Astrocyte (in vitro differentiated cells and primary cell): ENCODE data around the gene SYTL3.

Experiments
- EZH2 ChIP-seq: IDR thresholded peaks from 2 replicates; pipeline ENCODE4 v1.6.1; 2012; ENCODE audit warnings: mild to moderate bottlenecking, low read length, inconsistent platforms; ENCODE audit not compliant: insufficient read depth
- TF ChIP-seq, protein P1 (sequence below): IDR thresholded peaks from 2 replicates; pipeline ENCODE4 v1.5.1; 2011; ENCODE audit warnings: low read depth, mild to moderate bottlenecking, inconsistent platforms, low read length, moderate library complexity; ENCODE audit not compliant: insufficient read depth

DNA sequence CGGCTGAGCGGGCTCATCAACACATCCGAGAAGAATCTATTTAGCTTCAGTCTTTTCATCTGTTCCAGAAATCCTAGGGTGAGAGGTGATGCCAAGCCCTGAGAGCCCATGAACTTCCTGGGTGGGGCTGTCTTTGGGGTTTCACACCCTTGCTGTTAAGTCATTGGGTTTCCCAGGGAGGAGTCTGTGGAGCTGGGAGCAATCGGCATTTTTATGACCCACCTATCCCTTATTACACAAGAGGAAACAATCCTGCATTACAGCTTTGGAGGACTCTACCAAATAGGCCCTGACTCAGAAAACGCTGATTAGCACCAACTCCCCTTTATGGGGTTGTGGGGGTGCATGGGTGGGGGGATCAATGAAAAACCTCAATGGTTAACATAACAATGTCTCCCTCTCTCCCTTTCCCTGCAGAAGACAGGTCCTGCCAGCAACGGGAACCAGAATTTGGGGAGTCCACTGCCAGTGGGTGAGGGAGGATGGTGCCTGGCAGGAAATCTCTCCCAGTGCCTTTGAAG lies 123.1 kb downstream of the SYTL3 start:
- TF ChIP-seq, protein P1, sequence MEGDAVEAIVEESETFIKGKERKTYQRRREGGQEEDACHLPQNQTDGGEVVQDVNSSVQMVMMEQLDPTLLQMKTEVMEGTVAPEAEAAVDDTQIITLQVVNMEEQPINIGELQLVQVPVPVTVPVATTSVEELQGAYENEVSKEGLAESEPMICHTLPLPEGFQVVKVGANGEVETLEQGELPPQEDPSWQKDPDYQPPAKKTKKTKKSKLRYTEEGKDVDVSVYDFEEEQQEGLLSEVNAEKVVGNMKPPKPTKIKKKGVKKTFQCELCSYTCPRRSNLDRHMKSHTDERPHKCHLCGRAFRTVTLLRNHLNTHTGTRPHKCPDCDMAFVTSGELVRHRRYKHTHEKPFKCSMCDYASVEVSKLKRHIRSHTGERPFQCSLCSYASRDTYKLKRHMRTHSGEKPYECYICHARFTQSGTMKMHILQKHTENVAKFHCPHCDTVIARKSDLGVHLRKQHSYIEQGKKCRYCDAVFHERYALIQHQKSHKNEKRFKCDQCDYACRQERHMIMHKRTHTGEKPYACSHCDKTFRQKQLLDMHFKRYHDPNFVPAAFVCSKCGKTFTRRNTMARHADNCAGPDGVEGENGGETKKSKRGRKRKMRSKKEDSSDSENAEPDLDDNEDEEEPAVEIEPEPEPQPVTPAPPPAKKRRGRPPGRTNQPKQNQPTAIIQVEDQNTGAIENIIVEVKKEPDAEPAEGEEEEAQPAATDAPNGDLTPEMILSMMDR, result no peak
- TF ChIP-seq EZH2, result no peak
